Ecto neural progenitor cell (in vitro differentiated cells): ENCODE measurements around the gene ELFN2.
"Not testable (repeated sequence)": the region's sequence is repeated elsewhere in the genome, so short reads cannot be mapped to it uniquely, and the experiment has no call there.

Source experiments
- DNase-seq: peaks from one replicate; pipeline ENCODE4 v3.0.0-alpha.2; 2018; ENCODE audit warnings: low spot score

Gene ELFN2

GRCh38 chr22:37333724-37334460, 93.4 kb downstream of the ELFN2 start:
- DNase-seq = no peak

DNA sequence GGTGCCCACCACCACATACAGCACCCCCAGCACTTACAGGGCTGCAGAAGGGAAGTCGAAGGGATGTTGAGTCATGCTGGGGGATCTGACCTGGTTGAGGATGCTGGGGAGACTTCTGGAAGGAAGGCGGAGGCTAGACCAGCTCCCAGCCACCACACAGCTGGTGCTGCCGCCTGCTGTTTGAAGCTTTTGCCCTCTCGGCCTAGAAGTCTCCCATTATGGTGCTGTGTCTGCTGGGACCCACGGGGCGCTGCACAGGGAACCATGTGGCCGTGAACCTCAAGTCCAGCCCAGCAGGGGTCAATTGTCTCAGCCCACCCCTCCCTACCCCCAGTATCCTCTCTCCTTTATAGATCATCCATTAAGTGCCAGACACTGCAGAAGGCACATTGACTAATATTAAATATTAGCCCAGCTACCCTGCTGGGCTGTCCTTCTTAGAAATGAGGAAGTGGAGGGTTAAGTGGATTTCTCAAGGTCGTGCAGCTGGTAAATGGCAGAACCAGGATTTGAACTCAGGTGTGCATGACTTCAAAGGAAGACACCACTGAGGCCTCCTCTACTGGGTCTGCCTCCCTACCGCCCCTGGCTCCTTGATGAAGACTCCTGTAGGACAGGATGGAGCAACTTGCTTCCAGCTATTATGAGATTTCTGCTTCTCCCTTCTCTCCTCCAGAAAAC, 95.3 kb downstream of the ELFN2 start:
- no peak for DNase-seq

GRCh38 chr22:37331034-37331428, 96.2 kb downstream of the ELFN2 start:
- DNase-seq = no peak

DNA sequence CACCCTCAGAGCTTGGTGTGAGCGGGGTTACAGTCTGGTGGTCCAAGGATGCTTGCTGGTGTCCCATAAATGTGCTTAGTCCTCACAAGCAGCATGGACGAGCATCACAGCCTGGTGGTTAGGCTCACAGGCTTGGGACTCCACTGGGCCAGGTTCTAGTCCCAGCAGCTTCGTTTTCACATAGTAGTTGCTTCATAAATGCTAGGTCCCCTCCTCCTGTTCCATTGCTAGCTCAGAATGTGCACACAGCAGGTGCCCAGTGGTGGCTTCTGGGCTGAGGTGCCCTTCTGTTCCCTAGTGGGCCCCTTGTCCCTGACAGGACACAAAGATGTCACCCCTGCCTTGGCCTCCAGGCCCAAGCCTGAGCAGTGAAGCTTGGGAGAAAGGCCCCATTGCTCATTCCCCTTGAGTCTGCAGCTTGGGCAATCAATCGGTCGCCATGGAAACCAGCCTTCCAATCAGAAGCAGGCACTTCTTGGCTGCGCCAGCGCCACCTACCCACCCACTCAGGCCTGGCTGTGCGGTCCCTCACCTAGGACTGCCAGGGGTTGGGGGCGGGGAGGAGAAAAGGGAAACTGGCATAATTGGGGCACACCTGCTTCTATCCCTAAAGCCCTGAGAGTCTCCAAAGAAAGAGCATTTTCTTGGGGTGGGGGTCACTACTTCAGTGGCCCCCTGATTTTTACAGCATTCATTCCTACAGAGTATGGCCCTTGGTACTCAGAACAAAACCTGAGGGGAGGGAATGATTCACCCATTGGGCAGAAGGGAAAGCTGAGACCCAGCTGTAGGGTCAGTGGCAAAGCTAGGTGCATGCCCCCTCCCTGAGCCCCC, 96.9 kb downstream of the ELFN2 start:
- DNase-seq = peak; percentile 94

DNA sequence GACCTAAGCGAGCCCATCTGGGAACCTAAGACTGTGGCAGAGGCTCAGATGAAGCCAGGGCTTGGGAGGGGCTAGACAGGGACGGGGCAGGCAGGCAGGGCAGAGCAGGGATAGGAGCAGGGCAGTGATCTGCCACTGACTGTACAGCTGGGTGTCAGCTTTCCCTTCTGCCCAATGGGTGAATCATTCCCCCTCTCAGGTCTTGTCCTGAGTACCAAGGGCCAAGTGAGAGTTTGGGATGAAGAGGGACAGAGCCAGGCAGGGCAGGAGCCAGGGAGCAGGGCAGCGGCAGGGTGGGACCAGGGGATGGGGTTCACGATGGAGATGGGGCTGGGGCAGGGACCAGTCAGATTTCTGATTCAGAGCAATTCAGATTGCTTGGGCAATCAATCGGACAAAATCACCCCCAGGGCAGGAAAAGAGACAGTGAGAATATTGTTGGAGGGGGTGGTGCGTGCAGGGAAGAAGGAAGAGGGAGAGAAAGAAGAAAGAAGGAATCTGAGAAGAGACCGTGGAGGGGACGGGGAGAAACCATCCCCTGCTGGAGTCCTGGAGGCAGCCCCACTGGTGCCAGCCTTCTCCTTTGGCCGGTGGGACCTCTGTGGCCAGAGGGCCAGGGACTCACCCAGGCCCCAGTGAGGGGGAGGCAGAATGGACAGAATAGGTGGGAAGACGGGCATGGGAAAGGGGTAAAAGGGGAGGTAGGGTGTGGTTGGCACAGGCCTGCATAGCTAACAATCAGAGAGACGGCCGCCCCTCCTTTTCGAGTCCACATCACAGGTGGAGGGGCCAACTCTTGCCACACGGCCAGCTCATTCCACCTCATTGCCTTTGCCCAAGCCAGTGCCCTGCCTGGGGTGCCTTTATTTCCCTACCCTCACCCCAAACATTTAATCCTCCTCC, 97.8 kb downstream of the ELFN2 start:
- no peak for DNase-seq

DNA sequence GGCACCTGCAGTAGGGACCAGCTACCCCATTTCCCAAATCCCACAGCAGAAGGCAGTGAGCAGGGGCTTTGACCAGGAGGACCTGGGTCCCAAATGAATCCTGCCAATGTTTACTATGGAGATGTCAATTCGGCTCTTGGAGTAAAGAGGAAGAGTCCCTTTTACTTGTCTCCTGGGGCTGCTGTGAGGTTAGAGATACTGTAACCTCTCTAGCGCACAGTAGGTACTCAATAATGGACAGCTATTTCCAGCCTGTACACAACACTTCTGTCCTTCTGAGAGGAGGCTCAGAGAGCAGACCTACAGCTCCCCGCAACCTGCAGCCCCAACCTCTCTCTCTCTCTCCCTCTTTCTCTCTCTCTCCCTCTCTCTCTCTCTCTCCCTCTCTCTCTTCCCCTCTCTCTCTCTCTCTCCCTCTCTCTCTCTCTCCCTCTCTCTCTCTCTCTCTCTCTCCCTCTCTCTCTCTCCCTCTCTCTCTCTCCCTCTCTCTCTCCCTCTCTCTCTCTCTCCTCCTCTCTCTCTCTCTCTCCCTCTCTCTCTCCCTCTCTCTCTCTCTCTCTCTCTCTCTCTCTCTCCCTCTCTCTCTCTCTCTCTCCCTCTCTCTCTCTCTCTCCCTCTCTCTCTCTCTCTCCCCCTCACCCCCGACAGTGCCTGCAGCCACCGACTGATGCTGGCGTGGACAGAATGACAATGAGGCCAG, 98.6 kb downstream of the ELFN2 start:
- DNase-seq = not testable (repeated sequence)

DNA sequence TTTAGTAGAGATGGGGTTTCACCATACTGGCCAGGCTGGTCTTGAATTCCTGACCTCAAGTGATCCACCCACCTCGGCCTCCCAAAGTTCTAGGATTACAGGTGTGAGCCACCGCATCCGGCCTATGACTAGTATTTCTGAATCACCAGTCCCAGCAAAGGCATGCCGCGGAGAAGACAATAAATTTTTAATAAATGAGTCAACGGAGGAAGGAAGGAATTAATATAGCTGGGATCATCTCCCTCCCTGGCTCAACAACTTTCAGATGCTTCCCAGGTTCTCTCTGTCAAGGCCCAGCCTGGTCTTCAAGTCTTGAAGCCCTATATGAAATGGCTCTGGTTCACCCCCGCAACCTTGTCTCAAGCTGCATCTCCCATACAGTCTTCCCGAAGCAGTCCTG, 99.3 kb downstream of the ELFN2 start:
- DNase-seq = no peak

GRCh38 chr22:37326726-37327125, 100.6 kb downstream of the ELFN2 start:
- no peak for DNase-seq

DNA sequence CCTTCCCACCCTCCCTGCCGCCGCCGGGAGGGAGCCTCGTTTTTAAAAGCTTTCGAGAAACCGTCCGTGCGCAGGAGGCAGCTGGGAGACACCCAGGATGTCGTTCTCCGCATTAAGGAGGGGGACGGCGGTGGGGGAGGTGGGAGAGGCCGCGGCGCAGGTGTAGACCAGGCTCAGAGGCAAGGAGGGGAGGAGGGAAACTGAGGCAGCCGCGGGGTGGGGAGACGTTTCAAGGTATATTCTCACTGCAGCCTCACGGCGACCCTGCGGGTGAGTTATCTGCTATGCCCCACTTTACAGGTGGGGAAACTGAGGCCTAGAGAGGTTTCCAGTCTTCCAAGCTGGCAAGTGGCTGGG, 102.3 kb downstream of the ELFN2 start:
- no peak for DNase-seq

DNA sequence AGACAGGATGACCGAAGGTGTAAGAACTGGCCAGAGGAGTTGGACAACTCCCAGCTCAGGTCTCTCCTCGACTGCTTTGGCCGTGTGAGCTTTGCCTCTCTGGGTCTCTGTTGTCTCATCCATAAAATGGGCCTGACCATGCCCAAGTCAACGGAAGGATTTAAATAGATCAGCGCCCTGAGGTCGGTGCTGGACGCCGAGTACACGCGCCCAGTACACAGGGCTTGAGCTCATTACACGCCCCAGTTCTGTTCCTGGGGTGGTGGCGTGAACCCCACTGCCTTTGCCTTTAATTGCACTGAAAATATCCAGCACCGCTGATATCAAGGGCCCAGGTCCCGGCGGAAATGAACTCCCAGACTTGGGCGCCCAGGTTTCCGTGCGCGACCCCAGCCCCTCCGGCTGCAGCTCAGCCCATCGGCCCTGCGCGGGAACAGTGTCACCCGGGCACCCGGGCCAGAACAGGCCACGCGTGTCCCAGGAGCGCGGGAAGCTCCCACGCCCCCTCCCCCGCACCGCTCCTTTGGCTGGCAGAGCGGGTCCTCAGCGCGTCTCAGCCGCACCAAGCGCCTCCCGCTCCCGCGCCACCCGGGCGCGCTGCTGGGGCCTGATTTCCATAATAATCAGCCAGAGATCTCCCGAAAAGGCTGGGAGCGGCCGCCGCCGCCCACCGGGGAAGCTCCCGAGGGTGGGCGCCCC, 102.8 kb downstream of the ELFN2 start:
- peak; percentile 66 for DNase-seq

DNA sequence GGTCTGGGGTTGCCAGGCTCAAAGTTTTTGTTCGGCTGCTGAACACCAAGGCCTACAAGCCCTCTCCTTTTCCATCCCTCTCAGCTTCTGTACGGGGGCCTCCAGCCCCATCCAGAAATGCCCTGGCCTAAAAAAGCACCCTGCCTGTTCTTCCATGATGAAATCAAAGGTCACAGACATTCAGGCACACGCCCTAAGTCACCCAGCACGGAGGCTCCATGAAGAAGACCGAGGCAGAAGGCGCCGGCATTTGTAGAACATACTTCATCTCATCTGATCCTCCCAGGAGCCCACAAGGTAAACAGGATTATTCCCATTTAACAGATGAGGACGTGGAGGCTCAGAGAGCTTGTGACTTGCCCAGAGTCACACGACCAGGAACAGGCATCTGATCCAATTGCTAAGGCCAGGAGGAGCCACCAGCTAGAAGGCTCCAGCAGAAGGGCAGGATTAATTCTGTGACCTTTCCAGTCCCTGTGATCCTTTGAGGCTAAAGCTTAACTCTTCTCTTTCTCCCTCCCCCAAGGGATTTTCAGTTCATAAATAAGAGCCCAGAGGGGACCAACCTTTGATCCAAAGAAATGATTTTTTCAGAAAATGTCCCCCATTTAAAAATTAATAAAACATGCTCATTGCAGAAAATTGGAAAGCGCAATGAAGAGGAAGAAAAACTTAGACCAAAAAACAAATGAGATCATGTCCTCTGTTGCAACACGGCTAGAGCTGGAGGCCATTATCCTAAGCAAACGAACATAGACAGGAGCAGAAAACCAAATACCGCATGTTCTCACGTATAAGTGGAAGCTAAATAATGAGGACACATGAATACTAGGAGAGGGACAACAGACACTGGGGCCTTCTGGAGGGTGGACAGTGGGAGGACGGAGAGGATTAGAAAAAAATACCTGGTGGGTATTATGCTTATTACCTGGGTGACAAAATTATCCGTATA, 106.3 kb downstream of the ELFN2 start:
- DNase-seq = no peak

- no peak for DNase-seq
These were observed 107.8 kb downstream of the ELFN2 start for GRCh38 chr22:37319469-37319868.

- DNase-seq = no peak
These were observed 108.7 kb downstream of the ELFN2 start for GRCh38 chr22:37318364-37319109.
